ENCODE data around the gene NEDD4L. TPM values are rescaled to one million over a fixed set of nuclear protein-coding genes. Genes with fewer than 3 reads are reported as not detected.

The NEDD4L gene
- total RNA-seq, 1 experiment from 2014 or later, result 108 TPM

GRCh38 chr18:58235001-58235436, 191.0 kb downstream of the NEDD4L start:
- no peaks in the 10 kb centered on the region for H3K9me3 Mint-ChIP-seq (ENCODE audit: unreplicated experiment)
- no peaks in the 10 kb centered on the region for H3K27me3 Mint-ChIP-seq (ENCODE audit: insufficient read depth, unreplicated experiment)
- H3K27ac Mint-ChIP-seq (ENCODE audit: low read depth, unreplicated experiment), result no peak overlapping the region
- no peak overlapping the region for H3K4me3 Mint-ChIP-seq (ENCODE audit: unreplicated experiment)
- CTCF ChIA-PET, result interaction anchor here (1.0 to 1.1 kb wide), 2 partner anchors 54 to 87 kb away, joined by 3 read pairs; no protein-coding TSS in a partner anchor
- no peak for TF ChIP-seq CTCF (IDR thresholded peaks at IDR 0.05; ENCODE audit: unreplicated experiment)
- BruUV-seq (replicated peaks), result no TSS peak
- H3K4me1 Mint-ChIP-seq (ENCODE audit: insufficient read depth, unreplicated experiment), result peaks cover 22% of the 10 kb centered on the region
- POLR2A ChIA-PET, result interaction anchor here (0.9 to 1.5 kb wide), 5 partner anchors 9 to 87 kb away, joined by 3 to 5 read pairs (median 3); no protein-coding TSS in a partner anchor
- intact Hi-C loops (cut with micrococcal nuclease), result no loop called here
- peaks cover 7% of the 10 kb centered on the region for H3K36me3 Mint-ChIP-seq (ENCODE audit: insufficient read depth, unreplicated experiment)
- DNase-seq (ENCODE audit: unreplicated experiment), result no peak

GRCh38 chr18:58239879-58240278, 195.9 kb downstream of the NEDD4L start:
- BruUV-seq (replicated peaks), result no TSS peak
- peak overlapping the region; percentile 27 for H3K27ac Mint-ChIP-seq (ENCODE audit: low read depth, unreplicated experiment)
- no peaks in the 10 kb centered on the region for H3K9me3 Mint-ChIP-seq (ENCODE audit: unreplicated experiment)
- H3K4me1 Mint-ChIP-seq (ENCODE audit: insufficient read depth, unreplicated experiment), result peaks cover 11% of the 10 kb centered on the region
- peaks cover 11% of the 10 kb centered on the region for H3K36me3 Mint-ChIP-seq (ENCODE audit: insufficient read depth, unreplicated experiment)
- no peak for DNase-seq (ENCODE audit: unreplicated experiment)
- ChIA-PET CTCF (interaction anchor here (0.7 to 1.0 kb wide), 2 partner anchors 11 to 12 kb away, joined by 3 to 4 read pairs; no protein-coding TSS in a partner anchor), POLR2A (interaction anchor here (0.6 to 2.1 kb wide), 6 partner anchors 15 to 204 kb away, joined by 3 to 7 read pairs (median 4); no protein-coding TSS in a partner anchor)
- intact Hi-C loops (cut with micrococcal nuclease), result no loop called here
- no peak overlapping the region for H3K4me3 Mint-ChIP-seq (ENCODE audit: unreplicated experiment)
- no peak for TF ChIP-seq CTCF (IDR thresholded peaks at IDR 0.05; ENCODE audit: unreplicated experiment)
- no peaks in the 10 kb centered on the region for H3K27me3 Mint-ChIP-seq (ENCODE audit: insufficient read depth, unreplicated experiment)

GRCh38 chr18:58241026-58241679, 197.1 kb downstream of the NEDD4L start:
- DNase-seq (ENCODE audit: unreplicated experiment), result no peak
- no peak for TF ChIP-seq CTCF (IDR thresholded peaks at IDR 0.05; ENCODE audit: unreplicated experiment)
- Mint-ChIP-seq H3K27me3 (ENCODE audit: insufficient read depth, unreplicated experiment) (no peaks in the 10 kb centered on the region), H3K9me3 (ENCODE audit: unreplicated experiment) (no peaks in the 10 kb centered on the region), H3K4me1 (ENCODE audit: insufficient read depth, unreplicated experiment) (peaks cover 11% of the 10 kb centered on the region), H3K27ac (ENCODE audit: low read depth, unreplicated experiment) (no peak overlapping the region), H3K36me3 (ENCODE audit: insufficient read depth, unreplicated experiment) (peaks cover 11% of the 10 kb centered on the region), H3K4me3 (ENCODE audit: unreplicated experiment) (no peak overlapping the region)
- POLR2A ChIA-PET, result interaction anchor here (0.6 to 1.7 kb wide), 7 partner anchors 9 to 282 kb away, joined by 3 to 7 read pairs (median 4); no protein-coding TSS in a partner anchor
- BruUV-seq (replicated peaks), result no TSS peak
- intact Hi-C loops (cut with micrococcal nuclease), result no loop called here
- CTCF ChIA-PET, result interaction anchor here (0.9 to 1.4 kb wide), 4 partner anchors 9 to 63 kb away, joined by 3 to 5 read pairs (median 4); no protein-coding TSS in a partner anchor

- intact Hi-C loops (cut with micrococcal nuclease), result no loop called here
- no TSS peak for BruUV-seq (replicated peaks)
- Mint-ChIP-seq H3K27ac (ENCODE audit: low read depth, unreplicated experiment) (no peak overlapping the region), H3K4me3 (ENCODE audit: unreplicated experiment) (no peak overlapping the region), H3K27me3 (ENCODE audit: insufficient read depth, unreplicated experiment) (no peaks in the 10 kb centered on the region), H3K36me3 (ENCODE audit: insufficient read depth, unreplicated experiment) (peaks cover 13% of the 10 kb centered on the region), H3K4me1 (ENCODE audit: insufficient read depth, unreplicated experiment) (peaks cover 11% of the 10 kb centered on the region), H3K9me3 (ENCODE audit: unreplicated experiment) (no peaks in the 10 kb centered on the region)
- POLR2A ChIA-PET, result interaction anchor here (0.6 to 1.9 kb wide), 8 partner anchors 8 to 107 kb away, joined by 3 to 7 read pairs (median 4); no protein-coding TSS in a partner anchor
- CTCF ChIA-PET, result interaction anchor here (1.1 to 1.4 kb wide), 2 partner anchors 10 to 43 kb away, joined by 3 to 5 read pairs; no protein-coding TSS in a partner anchor
- DNase-seq (ENCODE audit: unreplicated experiment), result peak; percentile 84
- no peak for TF ChIP-seq CTCF (IDR thresholded peaks at IDR 0.05; ENCODE audit: unreplicated experiment)
These were observed 197.9 kb downstream of the NEDD4L start for GRCh38 chr18:58241877-58242276.

Data from MCF 10A (cell line).